ENCODE results near the gene DLGAP1.

DNA sequence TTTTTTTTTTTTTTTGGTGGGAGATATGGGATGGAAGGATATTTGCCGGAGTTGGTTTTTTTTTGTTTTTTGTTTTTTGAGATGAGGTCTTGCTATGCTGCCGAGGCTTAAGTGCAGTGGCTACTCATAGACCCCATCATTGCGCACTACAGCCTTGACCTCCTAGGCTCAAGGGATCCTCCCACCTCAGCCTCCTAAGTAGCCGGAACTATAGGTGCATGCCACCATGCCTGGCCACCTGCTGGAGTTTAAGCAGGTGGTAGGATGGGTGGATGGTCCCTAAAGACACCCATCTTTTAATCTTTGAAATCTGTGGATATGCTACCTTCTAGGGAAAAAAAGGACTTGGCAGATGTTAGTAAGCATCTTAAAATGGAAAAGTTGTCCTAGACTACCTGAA is 835.4 kb downstream of the DLGAP1 start:
- TF ChIP-seq, protein P1, sequence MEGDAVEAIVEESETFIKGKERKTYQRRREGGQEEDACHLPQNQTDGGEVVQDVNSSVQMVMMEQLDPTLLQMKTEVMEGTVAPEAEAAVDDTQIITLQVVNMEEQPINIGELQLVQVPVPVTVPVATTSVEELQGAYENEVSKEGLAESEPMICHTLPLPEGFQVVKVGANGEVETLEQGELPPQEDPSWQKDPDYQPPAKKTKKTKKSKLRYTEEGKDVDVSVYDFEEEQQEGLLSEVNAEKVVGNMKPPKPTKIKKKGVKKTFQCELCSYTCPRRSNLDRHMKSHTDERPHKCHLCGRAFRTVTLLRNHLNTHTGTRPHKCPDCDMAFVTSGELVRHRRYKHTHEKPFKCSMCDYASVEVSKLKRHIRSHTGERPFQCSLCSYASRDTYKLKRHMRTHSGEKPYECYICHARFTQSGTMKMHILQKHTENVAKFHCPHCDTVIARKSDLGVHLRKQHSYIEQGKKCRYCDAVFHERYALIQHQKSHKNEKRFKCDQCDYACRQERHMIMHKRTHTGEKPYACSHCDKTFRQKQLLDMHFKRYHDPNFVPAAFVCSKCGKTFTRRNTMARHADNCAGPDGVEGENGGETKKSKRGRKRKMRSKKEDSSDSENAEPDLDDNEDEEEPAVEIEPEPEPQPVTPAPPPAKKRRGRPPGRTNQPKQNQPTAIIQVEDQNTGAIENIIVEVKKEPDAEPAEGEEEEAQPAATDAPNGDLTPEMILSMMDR (tag by site-specific recombination; IDR thresholded peaks at IDR 0.05) = no peak
- no peak for TF ChIP-seq ZBTB26 (tag by site-specific recombination; optimal IDR thresholded peaks at IDR 0.05)
- no peak for TF ChIP-seq ZNF138 (tag by site-specific recombination; IDR thresholded peaks at IDR 0.05; ENCODE audit: borderline replicate concordance)
- no peak for TF ChIP-seq ZNF221 (tag by site-specific recombination; IDR thresholded peaks at IDR 0.05; ENCODE audit: borderline replicate concordance)
- no peak for TF ChIP-seq ATF2 (tag by site-specific recombination; IDR thresholded peaks at IDR 0.05; ENCODE audit: low read depth)
- TF ChIP-seq ZNF473 (tag by site-specific recombination; IDR thresholded peaks at IDR 0.05) = no peak
- no peak for TF ChIP-seq EGR2 (tag by site-specific recombination; IDR thresholded peaks at IDR 0.05; ENCODE audit: low read depth)
- TF ChIP-seq, protein P2, sequence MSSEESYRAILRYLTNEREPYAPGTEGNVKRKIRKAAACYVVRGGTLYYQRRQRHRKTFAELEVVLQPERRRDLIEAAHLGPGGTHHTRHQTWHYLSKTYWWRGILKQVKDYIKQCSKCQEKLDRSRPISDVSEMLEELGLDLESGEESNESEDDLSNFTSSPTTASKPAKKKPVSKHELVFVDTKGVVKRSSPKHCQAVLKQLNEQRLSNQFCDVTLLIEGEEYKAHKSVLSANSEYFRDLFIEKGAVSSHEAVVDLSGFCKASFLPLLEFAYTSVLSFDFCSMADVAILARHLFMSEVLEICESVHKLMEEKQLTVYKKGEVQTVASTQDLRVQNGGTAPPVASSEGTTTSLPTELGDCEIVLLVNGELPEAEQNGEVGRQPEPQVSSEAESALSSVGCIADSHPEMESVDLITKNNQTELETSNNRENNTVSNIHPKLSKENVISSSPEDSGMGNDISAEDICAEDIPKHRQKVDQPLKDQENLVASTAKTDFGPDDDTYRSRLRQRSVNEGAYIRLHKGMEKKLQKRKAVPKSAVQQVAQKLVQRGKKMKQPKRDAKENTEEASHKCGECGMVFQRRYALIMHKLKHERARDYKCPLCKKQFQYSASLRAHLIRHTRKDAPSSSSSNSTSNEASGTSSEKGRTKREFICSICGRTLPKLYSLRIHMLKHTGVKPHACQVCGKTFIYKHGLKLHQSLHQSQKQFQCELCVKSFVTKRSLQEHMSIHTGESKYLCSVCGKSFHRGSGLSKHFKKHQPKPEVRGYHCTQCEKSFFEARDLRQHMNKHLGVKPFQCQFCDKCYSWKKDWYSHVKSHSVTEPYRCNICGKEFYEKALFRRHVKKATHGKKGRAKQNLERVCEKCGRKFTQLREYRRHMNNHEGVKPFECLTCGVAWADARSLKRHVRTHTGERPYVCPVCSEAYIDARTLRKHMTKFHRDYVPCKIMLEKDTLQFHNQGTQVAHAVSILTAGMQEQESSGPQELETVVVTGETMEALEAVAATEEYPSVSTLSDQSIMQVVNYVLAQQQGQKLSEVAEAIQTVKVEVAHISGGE (tag by site-specific recombination; conservative IDR thresholded peaks at IDR 0.05; ENCODE audit: low read depth) = no peak
- TF ChIP-seq ZNF830 (tag by site-specific recombination; IDR thresholded peaks at IDR 0.05; ENCODE audit: low read depth) = no peak
- TF ChIP-seq, protein P3, sequence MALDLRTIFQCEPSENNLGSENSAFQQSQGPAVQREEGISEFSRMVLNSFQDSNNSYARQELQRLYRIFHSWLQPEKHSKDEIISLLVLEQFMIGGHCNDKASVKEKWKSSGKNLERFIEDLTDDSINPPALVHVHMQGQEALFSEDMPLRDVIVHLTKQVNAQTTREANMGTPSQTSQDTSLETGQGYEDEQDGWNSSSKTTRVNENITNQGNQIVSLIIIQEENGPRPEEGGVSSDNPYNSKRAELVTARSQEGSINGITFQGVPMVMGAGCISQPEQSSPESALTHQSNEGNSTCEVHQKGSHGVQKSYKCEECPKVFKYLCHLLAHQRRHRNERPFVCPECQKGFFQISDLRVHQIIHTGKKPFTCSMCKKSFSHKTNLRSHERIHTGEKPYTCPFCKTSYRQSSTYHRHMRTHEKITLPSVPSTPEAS (tag by site-specific recombination; IDR thresholded peaks at IDR 0.05) = no peak
- TF ChIP-seq ZFP41 (tag by site-specific recombination; IDR thresholded peaks at IDR 0.05; ENCODE audit: borderline replicate concordance) = no peak
